Activated B cell treated with CpG ODN at 0.5 μM for 24 hours (primary cell): ENCODE data around the gene RAB11FIP4. TPM values are rescaled to one million over a fixed set of nuclear protein-coding genes. Genes with fewer than 3 reads are reported as not detected.

Source experiments
- ATAC-seq: fragments of 200-7000 bp; cut with Tn5 transposase; one replicate; pipeline ENCODE4 v1.10.0; 2021; ENCODE audit warnings: low read depth, mild to moderate bottlenecking, moderate library complexity
- CTCF ChIA-PET: fragments of 350-600 bp; sonication (Branson Sonifier 250); formaldehyde crosslinking; loops from one replicate; lab custom pipeline; 2021; ENCODE audit warnings: antibody characterized with exemption; lab: Charles Lee
- POLR2A ChIA-PET: fragments of 350-600 bp; sonication (Branson Sonifier 250); formaldehyde crosslinking; loops from one replicate; lab custom pipeline; 2021; ENCODE audit warnings: antibody characterized with exemption; lab: Charles Lee
- DNase-seq: peaks from one replicate; pipeline ENCODE4 v3.0.0; 2022
- H3K27ac Mint-ChIP-seq: one replicate; pipeline ENCODE4 v1.8.0; 2020; ENCODE audit warnings: mixed read lengths
- H3K27me3 Mint-ChIP-seq: one replicate; pipeline ENCODE4 v1.8.0; 2021; ENCODE audit warnings: mixed read lengths
- H3K36me3 Mint-ChIP-seq: one replicate; pipeline ENCODE4 v1.8.0; 2021; ENCODE audit warnings: low read depth, mixed read lengths
- H3K4me1 Mint-ChIP-seq: one replicate; pipeline ENCODE4 v1.8.0; 2021; ENCODE audit warnings: mixed read lengths
- H3K4me3 Mint-ChIP-seq: one replicate; pipeline ENCODE4 v1.8.0; 2020; ENCODE audit warnings: mild to moderate bottlenecking, mixed read lengths
- H3K9me3 Mint-ChIP-seq: one replicate; pipeline ENCODE4 v1.8.0; 2020; ENCODE audit warnings: mixed read lengths
- CTCF ChIP-seq: fragments of 200-600 bp; IDR thresholded peaks from one replicate; pipeline ENCODE4 v1.8.0; 2022; ENCODE audit warnings: antibody characterized with exemption, mild to moderate bottlenecking
- intact Hi-C: fragments of 100-400 bp; cut with micrococcal nuclease; formaldehyde crosslinking; loops from one replicate; pipeline ENCODE4 v1.15.1; 2024
- total RNA-seq: library from RNA; stranded (reverse); gene quantifications from 2 replicates; pipeline ENCODE4 v1.2.3, GENCODE V29; 2022

RAB11FIP4 gene
- total RNA-seq, 1 donor from 2014 or later: 43.2 TPM

GRCh38 chr17:31452101-31452500 is 60.6 kb downstream of the RAB11FIP4 start:
- intact Hi-C loops: loop anchor here (5.0 kb wide), 1 partner anchor 35 kb away; no protein-coding TSS in a partner anchor
- no peaks in the 10 kb centered on the region for H3K9me3 Mint-ChIP-seq
- CTCF ChIA-PET: interaction anchor here (1.0 to 1.3 kb wide), 2 partner anchors 15 to 56 kb away, joined by 3 to 4 read pairs; no protein-coding TSS in a partner anchor
- peaks cover 17% of the 10 kb centered on the region for H3K4me1 Mint-ChIP-seq
- ATAC-seq (no peak), DNase-seq (no peak)
- no peaks in the 10 kb centered on the region for H3K27me3 Mint-ChIP-seq
- no peak overlapping the region for H3K4me3 Mint-ChIP-seq
- POLR2A ChIA-PET: interaction anchor here (0.6 to 1.7 kb wide), 4 partner anchors 37 to 437 kb away, joined by 3 to 9 read pairs (median 4); no protein-coding TSS in a partner anchor
- no peak overlapping the region for H3K27ac Mint-ChIP-seq
- TF ChIP-seq CTCF: no peak
- H3K36me3 Mint-ChIP-seq: no peaks in the 10 kb centered on the region

- POLR2A ChIA-PET: no interaction called here
- intact Hi-C loops: loop anchor here (5.0 kb wide), 1 partner anchor 35 kb away; no protein-coding TSS in a partner anchor
- H3K27me3 Mint-ChIP-seq: no peaks in the 10 kb centered on the region
Measured at GRCh38 chr17:31452561-31453110, 61.2 kb downstream of the RAB11FIP4 start.

GRCh38 chr17:31453896-31454295 is 62.4 kb downstream of the RAB11FIP4 start:
- H3K27ac Mint-ChIP-seq: no peak overlapping the region
- ChIA-PET CTCF (no interaction called here), POLR2A (interaction anchor here (0.7 kb wide), 2 partner anchors 58 to 825 kb away, joined by 3 to 9 read pairs; no protein-coding TSS in a partner anchor)
- peaks cover 17% of the 10 kb centered on the region for H3K4me1 Mint-ChIP-seq
- intact Hi-C loops: loop anchor here (5.0 kb wide), 1 partner anchor 33 kb away; no protein-coding TSS in a partner anchor
- H3K36me3 Mint-ChIP-seq: no peaks in the 10 kb centered on the region
- no peaks in the 10 kb centered on the region for H3K27me3 Mint-ChIP-seq
- ATAC-seq: no peak
- no peak overlapping the region for H3K4me3 Mint-ChIP-seq
- no peak for DNase-seq
- no peak for TF ChIP-seq CTCF
- H3K9me3 Mint-ChIP-seq: no peaks in the 10 kb centered on the region

More at GRCh38 chr17:31452561-31453110, 61.2 kb downstream of the RAB11FIP4 start:
- DNase-seq: no peak
- TF ChIP-seq CTCF: no peak
- Mint-ChIP-seq H3K4me1 (peaks cover 17% of the 10 kb centered on the region), H3K9me3 (no peaks in the 10 kb centered on the region), H3K36me3 (no peaks in the 10 kb centered on the region), H3K4me3 (no peak overlapping the region), H3K27ac (no peak overlapping the region)
- ATAC-seq: no peak
- CTCF ChIA-PET: interaction anchor here (1.0 to 1.3 kb wide), 2 partner anchors 15 to 56 kb away, joined by 3 to 4 read pairs; no protein-coding TSS in a partner anchor

- H3K27me3 Mint-ChIP-seq: no peaks in the 10 kb centered on the region
- CTCF ChIA-PET: no interaction called here
- intact Hi-C loops: no loop called here
- no peaks in the 10 kb centered on the region for H3K9me3 Mint-ChIP-seq
- H3K4me3 Mint-ChIP-seq: no peak overlapping the region
- no peak for ATAC-seq
- POLR2A ChIA-PET: no interaction called here
- no peak overlapping the region for H3K27ac Mint-ChIP-seq
- TF ChIP-seq CTCF: no peak
- no peak for DNase-seq
- peaks cover 6% of the 10 kb centered on the region for H3K4me1 Mint-ChIP-seq
- no peaks in the 10 kb centered on the region for H3K36me3 Mint-ChIP-seq
Measured at GRCh38 chr17:31456814-31457213, 65.3 kb downstream of the RAB11FIP4 start.

GRCh38 chr17:31457391-31458234 is 66.1 kb downstream of the RAB11FIP4 start:
- DNase-seq: no peak
- Mint-ChIP-seq H3K4me3 (no peak overlapping the region), H3K27me3 (no peaks in the 10 kb centered on the region), H3K27ac (no peak overlapping the region), H3K36me3 (no peaks in the 10 kb centered on the region), H3K9me3 (no peaks in the 10 kb centered on the region), H3K4me1 (no peaks in the 10 kb centered on the region)
- ChIA-PET CTCF (no interaction called here), POLR2A (no interaction called here)
- TF ChIP-seq CTCF: no peak
- intact Hi-C loops: no loop called here
- ATAC-seq: no peak
